ENCODE results near the gene PEPD.

The PEPD gene

DNA sequence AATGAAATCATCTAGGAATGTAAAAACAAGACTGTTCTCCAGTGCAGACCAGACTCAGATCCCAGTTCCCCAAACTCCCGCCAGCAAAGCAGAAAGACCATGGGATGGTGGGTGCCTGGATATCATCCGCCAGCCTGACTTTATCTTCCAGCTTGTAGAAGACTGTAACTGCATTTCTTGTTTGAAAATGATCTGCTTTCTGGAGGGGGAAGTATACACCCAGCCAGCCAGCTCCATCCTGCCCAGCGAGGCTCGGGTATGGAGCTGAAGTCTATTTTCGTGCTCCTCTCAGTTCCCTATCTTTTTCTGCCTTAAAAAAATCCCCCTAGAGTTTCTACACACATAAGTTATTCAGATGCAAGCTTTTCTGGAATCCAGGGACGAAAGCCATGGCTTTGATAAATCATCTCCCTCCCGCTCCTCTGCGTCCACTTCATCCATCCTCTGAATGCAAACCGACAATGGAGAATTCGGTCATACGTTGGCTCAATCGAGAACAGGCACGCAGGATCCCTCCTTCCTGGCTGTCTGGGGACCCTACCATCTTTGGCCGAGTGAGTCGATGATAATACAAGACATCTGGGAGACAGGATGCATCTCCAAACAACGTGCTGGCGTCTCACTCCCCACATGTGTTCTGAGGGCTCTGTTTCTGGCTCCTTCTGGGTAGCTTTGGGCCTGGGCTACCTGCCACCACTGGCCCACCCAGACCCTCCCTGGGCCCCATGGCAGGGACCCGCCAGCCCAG lies 116.9 kb downstream of the PEPD start:
- no peak for DNase-seq

DNA sequence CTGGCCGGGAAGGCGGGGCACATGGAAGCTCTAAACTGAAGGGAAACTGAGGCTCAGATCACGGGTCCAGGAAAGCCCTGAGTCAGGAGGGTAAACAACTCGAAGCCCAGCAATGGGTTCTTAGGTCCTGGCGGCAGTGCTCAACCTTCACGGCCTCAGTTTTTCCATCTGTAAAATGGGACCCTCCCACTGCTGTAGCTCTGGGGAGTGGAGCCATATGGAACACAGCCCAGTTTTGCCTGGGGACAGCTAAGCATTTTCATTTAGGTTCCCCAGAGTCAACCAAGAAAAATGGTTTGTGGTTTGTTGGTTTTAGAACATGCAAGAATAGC lies 117.7 kb downstream of the PEPD start:
- no peak for DNase-seq

DNA sequence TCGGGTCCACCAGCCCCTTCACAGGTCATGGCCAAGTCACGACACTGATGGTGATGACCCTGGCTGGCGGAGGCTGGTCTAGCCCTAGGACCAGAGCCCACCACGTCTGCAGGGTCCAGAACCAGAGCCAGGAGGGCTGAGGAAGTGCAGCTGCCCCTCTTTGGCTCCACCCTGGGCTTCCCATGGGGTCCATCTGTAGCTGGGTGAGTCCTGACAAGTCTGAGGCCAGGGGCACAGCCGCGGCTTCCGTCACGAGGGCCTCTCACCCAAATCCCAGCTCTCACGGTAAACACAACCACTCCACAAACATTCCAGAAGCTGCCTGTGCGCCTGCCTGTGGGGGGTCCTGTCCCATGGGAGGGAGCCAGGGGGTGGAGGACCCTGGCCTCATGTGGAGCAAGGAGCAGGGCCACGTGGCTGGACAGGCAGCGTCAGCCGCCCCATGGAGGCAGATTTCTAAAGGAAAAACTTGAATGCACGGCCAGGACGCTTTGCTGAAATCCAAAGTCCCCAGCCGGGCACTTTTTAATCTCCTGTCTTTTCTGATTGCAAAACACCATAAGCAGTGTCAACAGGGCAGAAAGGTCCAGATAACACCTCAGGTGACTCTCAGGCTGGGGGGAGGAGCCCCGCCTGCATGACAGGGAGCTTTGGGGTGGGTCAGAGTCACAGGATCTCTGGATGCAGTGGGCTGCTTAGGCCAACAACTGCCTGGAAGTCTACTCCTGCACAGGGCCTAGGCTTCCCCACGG lies 118.2 kb downstream of the PEPD start:
- DNase-seq: no peak

DNA sequence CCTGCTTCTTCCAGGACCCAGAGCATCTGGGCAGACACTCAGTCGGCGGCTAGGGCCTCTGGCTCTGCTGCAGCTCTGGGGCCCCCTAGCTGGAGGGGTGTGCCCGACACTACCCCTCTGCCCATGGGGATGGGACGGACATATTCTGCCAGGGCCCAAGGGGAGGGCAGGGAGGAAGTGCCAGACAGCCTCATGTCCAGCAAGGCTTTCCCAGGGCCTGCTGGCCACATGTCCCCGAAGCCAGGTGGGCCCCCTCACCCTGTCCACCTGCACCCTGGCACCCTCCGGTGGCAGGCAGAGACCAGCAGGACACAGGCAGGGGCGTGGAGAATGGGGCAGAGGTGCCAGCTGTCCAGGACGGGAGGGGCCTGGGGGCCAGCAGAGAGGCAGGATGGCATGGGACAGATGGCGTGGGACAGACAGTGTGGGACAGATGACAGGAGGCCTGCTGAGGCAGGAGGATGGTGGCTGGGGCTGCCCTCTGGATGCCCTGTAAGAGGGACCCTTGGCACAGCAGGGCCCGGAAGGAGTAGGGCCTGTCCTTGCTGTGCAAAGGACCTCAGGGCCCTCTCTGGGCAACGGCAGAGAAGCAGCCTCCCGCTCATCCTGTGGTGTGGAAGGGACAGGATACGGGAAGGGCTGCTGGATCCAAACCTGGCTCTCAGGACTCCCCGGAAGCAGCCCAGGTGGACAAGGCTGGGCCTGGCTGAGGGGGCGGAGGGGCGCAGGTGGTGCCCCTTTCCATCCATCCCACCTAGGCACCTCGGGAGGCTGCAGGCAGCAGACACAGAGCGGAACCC lies 119.0 kb downstream of the PEPD start:
- DNase-seq: peak; percentile 20

DNA sequence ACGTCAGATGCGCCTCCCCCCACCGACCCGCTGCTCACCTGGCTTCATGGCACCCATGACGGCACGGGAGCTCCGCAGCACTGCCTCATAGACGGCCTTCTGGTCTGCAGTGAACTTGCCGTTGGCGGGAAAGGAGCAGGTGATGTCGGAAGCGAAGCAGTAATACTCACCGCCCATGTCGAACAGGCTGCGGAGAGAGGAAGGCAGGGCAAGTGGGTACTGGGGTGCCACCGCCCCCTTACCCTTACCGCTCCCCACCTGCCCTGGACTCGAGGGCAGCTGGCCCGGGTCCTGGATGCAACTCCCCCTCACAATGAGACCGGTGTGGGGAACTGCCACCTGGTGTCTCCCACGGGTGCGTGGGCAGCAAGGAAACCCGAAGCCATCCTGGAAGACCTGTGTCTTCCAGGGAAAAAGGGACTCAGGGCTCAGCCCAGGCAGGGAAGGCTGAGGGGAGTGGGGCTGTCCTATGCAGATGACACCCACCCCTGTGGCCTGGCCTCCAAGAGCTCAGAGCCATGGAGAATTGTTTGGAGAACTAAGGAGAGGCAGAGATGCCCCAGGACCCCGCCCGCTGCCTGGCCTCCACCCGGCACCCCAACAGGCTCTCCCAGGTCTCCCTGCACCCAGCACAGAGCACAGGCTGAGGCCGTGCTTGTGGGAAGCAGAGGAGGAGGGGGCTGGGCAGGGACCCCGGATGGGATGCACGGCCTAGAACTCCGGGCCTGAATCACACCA lies 119.7 kb downstream of the PEPD start:
- no peak for DNase-seq

DNA sequence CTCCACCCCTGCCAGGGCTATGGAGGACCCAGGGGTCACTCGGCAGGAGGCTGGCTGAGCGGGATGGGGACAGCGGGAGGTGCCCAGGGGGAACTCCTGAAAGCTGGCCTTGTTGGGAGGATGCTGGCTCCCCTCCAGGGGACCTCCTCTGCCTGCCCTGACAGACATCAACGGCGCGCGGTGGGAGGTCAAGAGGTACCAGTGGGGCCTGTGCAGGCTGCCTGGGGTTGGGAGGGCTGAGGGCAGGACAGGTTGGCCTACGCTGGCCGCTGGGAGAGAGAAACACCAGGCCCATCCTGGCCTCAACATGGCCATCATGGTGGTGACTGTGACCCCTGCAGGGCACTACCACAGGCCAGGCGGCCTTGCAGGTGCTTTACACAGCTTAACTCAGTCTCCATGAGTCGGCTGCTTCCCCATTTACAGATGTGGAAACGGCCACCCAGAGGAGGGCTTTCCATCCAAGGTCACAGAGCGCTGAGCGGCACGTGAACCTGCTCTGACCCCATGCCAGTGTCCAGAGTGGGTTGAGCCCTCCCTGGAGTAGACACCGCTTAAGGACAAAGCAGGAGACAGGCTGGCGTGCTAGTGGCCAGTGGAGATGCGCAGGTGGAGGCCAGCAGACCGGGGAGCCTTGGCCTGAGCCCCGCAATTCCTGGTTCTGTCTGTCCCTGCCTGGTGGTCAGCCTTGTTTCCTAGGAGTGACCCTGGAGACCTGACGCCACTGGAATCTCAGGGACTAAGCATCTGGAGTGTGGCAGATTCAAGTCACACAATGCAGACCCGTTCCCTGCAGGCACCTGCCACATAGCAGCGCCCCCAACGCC lies 120.5 kb downstream of the PEPD start:
- DNase-seq: no peak

DNA sequence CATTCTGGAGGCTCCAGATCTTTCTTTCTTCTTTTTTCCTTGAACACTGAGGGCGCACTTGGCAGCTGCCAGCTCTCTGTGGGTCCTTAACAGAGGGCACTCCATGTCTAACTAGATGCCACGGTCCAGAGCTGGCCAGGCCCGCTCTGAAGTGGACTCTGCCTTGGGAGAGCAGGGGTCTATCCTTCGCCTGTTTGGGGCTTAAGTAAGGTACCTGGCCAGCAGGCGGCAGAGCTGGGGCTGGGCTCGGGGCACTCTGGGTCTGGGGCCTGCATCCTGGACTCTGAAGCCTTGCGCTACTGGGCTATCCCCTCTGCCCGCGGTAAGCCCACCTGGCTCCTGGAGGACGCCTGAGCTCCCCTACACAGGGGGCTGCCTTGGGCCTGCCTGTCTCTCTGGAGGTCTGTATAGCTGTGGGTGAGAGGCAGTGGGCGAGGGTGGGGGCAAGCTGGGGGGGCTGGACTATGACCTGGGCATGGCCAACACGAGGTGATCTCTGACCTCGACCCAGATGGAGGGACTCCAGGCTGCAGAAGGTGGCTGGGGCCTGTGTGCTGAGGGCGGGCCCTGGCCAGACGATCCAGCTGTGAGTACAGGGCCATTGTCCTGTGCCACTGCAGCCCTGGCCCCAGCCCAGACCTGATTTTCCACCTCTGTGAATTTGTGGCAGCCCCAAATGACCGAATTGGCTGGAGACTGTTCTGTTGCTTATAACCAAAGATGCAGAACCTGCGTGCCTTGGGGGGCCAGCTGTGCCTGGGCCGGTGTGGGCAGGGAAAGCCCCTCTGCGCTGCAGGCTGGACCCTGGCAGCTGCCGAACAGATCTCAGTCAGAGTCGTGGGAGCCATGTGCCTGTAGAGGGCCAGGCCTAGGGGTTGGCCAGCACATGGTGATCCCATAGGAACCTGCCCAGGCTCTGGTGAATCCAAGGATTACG lies 121.6 kb downstream of the PEPD start:
- DNase-seq: no peak

DNA sequence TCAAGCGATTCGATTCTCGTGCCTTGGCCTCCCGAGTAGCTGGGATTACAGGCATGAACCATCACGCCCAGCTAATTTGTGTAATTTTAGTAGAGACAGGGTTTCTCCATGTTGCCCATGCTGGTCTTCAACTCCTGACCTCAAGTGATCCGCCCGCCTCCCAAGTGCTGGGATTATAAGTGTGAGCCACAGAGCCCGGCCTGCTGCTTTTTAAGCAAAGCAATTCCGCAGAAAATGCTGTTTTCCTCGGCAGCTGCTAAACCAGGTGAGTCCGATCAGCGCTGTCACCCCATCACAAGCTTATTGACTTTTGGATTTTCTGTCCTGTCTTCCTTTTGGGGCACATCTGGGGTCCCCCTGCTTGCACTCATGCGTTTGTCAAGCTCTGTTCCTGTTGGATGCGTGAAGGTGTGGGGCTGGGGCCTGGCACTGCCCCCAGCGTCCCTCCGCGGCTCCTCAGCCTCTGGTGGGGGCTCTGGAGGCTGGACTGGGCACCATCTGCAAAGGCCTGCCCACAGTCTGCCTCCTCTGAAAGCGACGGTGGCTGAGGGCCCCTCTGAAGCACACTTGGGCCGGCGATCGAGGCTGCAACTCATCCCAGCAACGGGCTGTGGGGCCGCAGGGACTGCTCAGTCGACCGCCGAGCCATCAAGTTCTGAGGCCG lies 122.4 kb downstream of the PEPD start:
- DNase-seq: no peak

DNA sequence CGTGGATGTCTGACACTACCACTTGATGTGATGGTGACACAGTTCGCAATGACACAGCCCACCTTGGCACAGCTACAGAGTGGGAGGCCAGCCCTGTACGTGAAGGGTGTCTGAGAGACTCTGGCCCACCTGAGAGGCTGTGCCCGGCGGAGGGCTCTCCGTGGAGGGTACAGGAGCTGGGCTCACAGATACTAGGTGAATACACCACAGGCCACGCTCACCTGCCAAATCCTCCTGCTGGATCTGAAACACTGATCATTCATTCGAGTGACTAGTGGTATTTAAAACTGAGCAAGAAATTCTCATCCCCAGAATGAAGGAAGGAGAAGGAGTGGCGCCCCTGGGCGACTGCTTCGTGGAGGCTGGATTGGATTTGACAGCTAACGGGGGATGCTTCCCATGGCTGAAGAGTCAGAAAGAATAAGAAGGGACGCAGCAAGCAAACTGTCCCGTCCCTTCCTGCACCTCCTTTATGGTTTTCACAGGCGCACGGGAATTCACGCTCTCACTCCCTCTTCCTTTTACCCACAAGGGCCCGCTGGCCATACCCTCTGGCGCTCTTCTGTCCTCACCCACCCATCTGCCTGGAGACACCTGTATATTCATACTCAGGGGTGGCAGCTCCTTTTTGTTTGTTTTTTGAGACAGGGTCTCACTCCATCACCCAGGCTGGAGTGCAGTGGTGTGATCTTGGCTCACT lies 123.1 kb downstream of the PEPD start:
- DNase-seq: no peak

DNA sequence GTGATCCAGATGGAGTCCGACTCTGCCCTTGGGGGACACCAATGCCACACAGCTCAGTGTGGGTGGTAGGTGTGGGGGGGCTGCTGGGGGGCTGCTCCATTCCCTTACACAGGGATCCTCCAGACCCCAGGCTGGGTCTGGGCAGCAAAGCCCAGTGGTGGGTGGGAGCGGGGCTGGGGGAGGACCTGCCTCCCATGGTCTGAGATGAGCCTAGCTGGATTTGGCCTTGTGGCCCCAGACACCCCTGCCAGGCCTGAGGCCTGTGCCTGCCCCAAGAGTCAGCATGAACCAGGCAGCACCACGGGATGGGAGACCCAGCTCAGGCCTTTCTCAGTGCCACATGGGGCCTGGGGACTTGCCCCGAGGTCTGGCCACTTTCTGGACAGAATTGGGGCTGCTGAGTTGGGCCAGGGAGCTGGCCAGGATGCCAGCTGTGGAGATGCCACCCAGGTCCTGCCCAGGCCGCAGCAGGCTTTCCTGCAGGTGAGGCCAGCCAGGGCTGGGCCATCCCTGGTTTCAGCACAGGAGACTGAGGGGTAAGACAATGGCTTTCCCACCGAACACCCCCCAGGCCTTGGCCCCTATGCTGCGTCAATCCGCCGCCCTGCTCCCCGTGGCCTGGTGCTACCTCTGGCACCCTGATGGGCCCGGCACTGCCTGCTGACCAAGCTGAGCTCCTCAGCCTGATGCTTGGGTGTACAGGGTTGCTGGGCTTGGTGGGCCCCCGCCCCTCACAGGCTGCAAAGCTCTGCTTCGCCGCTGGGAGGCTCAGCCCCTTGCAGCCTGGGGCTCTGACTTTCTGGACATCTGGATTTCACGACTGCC lies 123.8 kb downstream of the PEPD start:
- DNase-seq: no peak

DNA sequence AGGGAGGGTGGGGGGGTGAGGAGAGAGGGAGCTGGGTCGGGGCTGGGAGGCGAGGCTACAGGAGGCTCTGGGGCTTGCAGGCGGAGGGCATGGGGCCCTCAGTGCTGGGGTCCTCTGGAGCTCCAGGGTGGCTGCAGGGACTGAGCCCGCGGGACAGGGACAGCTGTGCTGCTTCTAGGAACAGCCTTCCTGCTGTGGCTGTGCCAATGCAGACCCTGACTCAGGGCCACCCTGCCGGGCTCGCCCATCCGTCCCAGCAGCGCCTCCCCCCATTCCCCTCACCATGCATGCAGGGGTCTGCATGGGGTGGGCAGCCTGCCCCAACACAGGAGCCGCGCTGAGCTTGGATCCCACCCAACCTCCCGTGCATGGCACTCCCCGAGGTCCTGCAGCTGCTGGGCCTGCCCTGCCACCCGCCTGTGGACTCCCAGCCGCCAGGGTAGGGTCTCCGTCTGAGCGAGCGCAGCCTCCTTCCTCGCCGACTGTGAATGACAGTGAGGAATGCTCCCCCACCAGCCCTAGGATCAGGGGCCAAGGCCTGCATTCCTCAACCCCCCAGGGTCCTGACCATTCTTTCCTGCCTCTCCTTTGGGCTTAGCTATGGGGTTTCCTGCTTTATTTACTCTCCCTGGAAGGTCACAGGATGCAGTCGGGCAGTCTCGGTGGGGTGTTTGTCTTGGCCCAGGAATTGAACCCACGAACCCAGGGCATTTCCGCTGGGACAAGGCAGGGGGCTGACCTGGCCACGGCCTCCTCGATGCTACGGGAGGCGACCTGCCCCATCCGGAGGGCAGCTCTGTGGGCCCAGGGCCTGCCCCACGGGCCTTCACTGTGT lies 124.7 kb downstream of the PEPD start:
- no peak for DNase-seq

DNA sequence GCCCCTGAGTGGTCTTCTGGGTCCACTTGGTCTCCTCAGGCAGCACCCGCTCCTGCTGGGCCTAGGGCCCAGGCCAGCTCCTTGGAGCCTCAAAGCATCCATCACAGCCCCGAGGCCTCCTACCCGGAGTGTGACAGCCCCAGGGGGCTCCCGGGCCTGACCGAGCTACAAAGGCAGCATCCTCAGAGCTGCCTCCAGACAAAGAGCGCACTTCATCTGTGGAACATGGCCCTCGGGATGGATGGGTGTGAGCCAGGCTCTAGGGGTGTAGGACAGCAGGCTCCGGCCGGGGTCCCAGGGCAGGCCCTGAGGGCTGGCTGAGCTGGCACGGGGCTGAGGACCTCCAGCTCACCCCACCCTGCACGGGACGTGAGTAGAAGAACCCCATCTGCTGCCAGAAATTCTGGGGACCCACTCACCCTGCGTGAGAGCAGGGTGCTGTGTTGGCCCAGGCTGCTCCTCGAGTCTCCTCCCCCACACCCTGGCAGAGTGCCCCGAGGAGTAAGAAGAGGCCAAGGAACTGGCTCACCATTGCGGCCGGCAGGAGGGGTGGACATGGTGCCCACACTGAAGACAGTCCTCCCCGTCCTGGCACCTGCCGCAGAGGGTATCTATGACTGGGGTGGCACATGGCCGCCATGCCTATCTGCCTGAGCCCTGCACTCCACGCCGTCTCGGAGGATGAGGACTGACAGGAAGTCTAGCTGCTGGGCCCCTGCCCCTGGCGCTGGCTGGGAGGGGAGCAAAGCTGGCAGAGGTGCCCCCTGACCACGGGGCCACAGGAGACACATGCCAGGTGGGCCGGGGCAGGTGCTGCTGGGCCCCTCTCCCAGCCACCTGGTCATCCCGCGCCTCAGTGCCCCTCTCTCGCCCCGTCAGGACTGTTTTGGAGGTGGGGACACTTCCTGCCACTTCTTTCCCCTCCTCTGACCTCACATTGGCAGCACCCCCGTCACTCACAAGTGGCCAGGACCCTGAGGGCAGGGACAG lies 125.7 kb downstream of the PEPD start:
- DNase-seq: no peak

DNA sequence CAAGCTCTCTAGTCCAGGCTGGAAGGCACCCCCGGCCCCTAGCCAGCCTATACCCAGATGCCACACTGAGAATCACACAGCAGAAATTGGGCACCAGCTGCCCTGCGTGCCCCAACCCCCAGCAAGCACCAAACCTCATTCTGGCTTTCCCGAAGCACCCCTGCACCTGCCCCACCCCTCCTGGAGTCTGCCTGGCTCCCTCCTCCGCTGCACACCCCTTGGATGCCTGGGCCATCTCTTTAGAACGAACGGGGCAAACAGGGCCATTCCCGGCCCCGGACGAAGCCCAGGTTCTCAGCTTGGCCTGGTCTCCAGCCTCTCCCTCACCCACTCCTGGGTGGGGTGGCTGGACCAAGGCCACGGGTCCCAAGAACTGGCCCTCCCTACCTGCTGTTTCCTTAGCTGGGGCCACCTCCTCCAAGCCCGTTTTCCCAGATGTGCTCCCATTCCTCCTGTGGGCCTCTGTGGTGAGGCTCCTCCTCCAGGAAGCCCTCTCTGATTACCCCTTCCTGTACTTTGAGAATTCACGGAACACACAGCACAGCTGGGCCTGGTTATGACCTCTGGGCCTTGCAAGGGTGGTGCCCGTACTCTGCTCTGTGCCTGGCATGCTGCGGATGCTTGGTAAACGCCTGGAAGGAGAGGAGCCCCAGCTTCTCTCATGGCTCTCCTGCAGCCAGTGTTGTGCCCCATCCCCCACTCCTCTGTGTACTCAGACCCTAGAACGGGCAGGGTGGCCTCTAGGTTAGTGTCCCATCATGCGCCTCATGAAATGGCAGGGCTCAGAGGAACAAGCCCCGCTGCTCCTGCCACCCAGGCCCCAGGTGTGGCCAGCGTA lies 126.6 kb downstream of the PEPD start:
- DNase-seq: no peak

DNA sequence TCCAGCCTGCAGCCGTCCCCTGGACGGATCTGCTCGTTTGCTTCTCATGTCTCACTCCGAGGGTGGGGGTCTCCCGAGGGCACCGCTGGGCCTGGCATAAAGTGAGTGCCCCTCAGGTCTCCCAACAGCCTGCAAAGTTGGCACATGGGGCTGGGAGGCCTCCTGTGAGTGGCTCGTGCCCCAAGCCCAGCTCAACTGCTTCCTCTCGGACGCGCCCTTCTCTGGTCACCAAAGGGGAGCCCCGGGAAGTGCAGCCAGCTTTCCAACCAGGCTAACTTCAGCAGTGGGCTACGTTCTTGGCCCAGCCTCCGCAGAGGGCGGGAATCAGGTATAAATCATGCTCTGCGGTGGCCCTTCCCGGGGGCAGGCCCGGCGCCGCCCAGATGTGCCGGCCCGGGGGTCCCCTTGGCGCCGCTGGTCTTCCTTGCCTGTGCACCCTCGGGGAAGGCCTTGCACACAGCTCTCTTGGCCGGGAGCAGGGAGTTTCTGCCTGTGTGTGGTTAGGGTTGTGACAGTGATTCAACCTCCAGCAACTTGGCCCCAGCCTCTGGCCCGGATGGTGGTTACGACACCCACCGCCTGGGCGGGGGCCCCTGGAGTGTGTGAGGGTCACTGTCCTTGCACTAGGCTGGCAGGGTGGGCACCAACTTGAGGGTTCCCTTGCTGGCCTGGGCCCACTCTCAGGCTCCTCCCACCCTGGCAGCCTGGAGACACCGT lies 127.4 kb downstream of the PEPD start:
- DNase-seq: no peak

Measured in NCI-H69 (cell line).